Measurements from ENCODE around the gene ADH5. TPM values are rescaled to one million over a fixed set of nuclear protein-coding genes. Genes with fewer than 3 reads are reported as not detected.

ADH5 gene
- total and polyA plus RNA-seq, 10 of the 15 experiments (the other 5 are each of a cell fraction or from before 2014, with no cell fraction given), result 48.5 to 159 (median 95.3) TPM

DNA sequence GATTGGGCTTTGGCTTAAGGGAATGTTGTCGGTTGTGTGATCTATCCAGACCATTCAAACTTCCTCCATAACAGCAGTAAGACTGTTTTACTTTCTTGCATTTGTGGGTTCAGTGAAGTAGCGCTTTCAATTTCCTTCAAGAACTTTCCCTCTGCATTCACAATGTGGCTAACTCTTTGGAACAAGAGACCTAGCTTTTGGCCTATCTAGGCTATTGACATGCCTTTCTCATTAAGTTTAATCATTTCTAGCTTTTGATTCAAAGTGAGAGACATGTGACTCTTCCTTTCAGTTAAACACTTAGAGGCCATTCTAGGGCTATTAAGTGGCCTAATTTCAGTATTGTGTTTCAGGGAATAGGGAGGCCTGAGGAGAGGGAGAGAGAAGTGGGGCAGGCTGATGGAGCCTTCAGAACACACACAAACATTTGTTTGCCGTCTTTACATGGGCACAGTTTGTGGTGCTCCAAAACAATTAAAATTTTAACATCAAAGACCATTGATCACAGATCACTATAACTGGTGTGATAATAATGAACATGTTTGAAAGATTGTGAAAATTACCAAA lies 34.1 kb downstream of the ADH5 start:
- Histone ChIP-seq H3K79me2 (ENCODE audit: control insufficient read depth, insufficient read depth, low read length) (no peaks in the 10 kb centered on the region), H3K27ac (ENCODE audit: control insufficient read depth, insufficient read depth) (no peak overlapping the region), H2AFZ (ENCODE audit: control insufficient read depth, low read depth, low read length) (no peak overlapping the region), H3K4me2 (ENCODE audit: control insufficient read depth, insufficient read depth) (no peak overlapping the region), H3K36me3 (ENCODE audit: control insufficient read depth in 2 of 2, insufficient read depth in 2 of 2, low read length in 1 of 2) (peaks cover 5 to 15% of the 10 kb centered on the region in 2 experiments; a peak in 3 of 4 replicates), H3K4me3 (no peak overlapping the region), H3K9ac (ENCODE audit: control insufficient read depth, insufficient read depth, low read length) (no peak overlapping the region), H3K27me3 (replicated peaks in 1 of 2; ENCODE audit: control insufficient read depth in 2 of 2, insufficient read depth in 2 of 2, low read length in 1 of 2) (no peaks in the 10 kb centered on the region), H4K20me1 (ENCODE audit: control insufficient read depth, insufficient read depth) (no peaks in the 10 kb centered on the region), H3K4me1 (ENCODE audit: control insufficient read depth, insufficient read depth, low read length) (peaks cover 10% of the 10 kb centered on the region), H3K9me3 (replicated peaks; ENCODE audit: control insufficient read depth, insufficient read depth, low read length) (no peaks in the 10 kb centered on the region)
- ATAC-seq (peak; percentile 79), DNase-seq (ENCODE audit: low read depth, low spot score) (peak; percentile 26), FAIRE-seq (no peak)
- 15% methylated on average over 3 of the region's 3 CpGs for WGBS (ENCODE audit: insufficient coverage, insufficient replicate concordance, low lambda C conversion rate, missing lambda C conversion rate)
- RAD21 ChIA-PET (ENCODE audit: unreplicated experiment), result interaction anchor here (0.9 to 5.3 kb wide), 7 partner anchors 28 to 587 kb away, joined by 3 to 103 read pairs (median 5); partner anchors contain the start of gene METAP1
- no TSS peak for BruUV-seq (replicated peaks)
- CTCF ChIA-PET, result interaction anchor here (0.7 to 9.2 kb wide), 6 partner anchors 19 to 587 kb away, joined by 3 to 287 read pairs (median 5); partner anchors contain the start of gene METAP1
- in situ Hi-C loops (cut with MboI), result loop anchor here (5.0 to 10.0 kb wide), 2 partner anchors 57 to 910 kb away; partner anchors contain the start of genes METAP1 and STPG2
- POLR2A ChIA-PET, result interaction anchor here (1.1 kb wide), 1 partner anchor 59 kb away, joined by 4 read pairs; the partner anchor contains the start of gene METAP1
- intact Hi-C loops (cut with micrococcal nuclease; ENCODE audit: unreplicated experiment), result loop anchor here (10.0 kb wide), 1 partner anchor 400 kb away; the partner anchor contains the start of gene TSPAN5
- SMC1A ChIA-PET (ENCODE audit: uncharacterized antibody, unreplicated experiment), result interaction anchor here (0.6 to 8.3 kb wide), 9 partner anchors 22 to 748 kb away, joined by 3 to 166 read pairs (median 4); partner anchors contain the start of gene METAP1
- TF ChIP-seq JUNB (IDR thresholded peaks at IDR 0.05), result peak; percentile 83
- TF ChIP-seq, protein P1, sequence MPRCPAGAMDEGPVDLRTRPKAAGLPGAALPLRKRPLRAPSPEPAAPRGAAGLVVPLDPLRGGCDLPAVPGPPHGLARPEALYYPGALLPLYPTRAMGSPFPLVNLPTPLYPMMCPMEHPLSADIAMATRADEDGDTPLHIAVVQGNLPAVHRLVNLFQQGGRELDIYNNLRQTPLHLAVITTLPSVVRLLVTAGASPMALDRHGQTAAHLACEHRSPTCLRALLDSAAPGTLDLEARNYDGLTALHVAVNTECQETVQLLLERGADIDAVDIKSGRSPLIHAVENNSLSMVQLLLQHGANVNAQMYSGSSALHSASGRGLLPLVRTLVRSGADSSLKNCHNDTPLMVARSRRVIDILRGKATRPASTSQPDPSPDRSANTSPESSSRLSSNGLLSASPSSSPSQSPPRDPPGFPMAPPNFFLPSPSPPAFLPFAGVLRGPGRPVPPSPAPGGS (IDR thresholded peaks at IDR 0.05; ENCODE audit: borderline replicate concordance, insufficient read depth, low read depth, low read length, poor library complexity, severe bottlenecking), result no peak
- TF ChIP-seq, protein P2, sequence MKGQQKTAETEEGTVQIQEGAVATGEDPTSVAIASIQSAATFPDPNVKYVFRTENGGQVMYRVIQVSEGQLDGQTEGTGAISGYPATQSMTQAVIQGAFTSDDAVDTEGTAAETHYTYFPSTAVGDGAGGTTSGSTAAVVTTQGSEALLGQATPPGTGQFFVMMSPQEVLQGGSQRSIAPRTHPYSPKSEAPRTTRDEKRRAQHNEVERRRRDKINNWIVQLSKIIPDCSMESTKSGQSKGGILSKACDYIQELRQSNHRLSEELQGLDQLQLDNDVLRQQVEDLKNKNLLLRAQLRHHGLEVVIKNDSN (IDR thresholded peaks at IDR 0.05; ENCODE audit: borderline replicate concordance, extremely low read length, insufficient read depth, low read depth, low read length), result no peak
- TF ChIP-seq, protein P3, sequence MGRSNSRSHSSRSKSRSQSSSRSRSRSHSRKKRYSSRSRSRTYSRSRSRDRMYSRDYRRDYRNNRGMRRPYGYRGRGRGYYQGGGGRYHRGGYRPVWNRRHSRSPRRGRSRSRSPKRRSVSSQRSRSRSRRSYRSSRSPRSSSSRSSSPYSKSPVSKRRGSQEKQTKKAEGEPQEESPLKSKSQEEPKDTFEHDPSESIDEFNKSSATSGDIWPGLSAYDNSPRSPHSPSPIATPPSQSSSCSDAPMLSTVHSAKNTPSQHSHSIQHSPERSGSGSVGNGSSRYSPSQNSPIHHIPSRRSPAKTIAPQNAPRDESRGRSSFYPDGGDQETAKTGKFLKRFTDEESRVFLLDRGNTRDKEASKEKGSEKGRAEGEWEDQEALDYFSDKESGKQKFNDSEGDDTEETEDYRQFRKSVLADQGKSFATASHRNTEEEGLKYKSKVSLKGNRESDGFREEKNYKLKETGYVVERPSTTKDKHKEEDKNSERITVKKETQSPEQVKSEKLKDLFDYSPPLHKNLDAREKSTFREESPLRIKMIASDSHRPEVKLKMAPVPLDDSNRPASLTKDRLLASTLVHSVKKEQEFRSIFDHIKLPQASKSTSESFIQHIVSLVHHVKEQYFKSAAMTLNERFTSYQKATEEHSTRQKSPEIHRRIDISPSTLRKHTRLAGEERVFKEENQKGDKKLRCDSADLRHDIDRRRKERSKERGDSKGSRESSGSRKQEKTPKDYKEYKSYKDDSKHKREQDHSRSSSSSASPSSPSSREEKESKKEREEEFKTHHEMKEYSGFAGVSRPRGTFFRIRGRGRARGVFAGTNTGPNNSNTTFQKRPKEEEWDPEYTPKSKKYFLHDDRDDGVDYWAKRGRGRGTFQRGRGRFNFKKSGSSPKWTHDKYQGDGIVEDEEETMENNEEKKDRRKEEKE (IDR thresholded peaks at IDR 0.05), result no peak
- TF ChIP-seq, protein P4, sequence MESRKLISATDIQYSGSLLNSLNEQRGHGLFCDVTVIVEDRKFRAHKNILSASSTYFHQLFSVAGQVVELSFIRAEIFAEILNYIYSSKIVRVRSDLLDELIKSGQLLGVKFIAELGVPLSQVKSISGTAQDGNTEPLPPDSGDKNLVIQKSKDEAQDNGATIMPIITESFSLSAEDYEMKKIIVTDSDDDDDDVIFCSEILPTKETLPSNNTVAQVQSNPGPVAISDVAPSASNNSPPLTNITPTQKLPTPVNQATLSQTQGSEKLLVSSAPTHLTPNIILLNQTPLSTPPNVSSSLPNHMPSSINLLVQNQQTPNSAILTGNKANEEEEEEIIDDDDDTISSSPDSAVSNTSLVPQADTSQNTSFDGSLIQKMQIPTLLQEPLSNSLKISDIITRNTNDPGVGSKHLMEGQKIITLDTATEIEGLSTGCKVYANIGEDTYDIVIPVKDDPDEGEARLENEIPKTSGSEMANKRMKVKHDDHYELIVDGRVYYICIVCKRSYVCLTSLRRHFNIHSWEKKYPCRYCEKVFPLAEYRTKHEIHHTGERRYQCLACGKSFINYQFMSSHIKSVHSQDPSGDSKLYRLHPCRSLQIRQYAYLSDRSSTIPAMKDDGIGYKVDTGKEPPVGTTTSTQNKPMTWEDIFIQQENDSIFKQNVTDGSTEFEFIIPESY (IDR thresholded peaks at IDR 0.05), result no peak
- peak; percentile 34 to 46; a peak in 2 of 4 replicates for TF ChIP-seq BHLHE40 (IDR thresholded peaks at IDR 0.05; ENCODE audit: borderline replicate concordance in 1 of 2, low read depth in 2 of 2, low read length in 1 of 2)
- TF ChIP-seq, protein P5, sequence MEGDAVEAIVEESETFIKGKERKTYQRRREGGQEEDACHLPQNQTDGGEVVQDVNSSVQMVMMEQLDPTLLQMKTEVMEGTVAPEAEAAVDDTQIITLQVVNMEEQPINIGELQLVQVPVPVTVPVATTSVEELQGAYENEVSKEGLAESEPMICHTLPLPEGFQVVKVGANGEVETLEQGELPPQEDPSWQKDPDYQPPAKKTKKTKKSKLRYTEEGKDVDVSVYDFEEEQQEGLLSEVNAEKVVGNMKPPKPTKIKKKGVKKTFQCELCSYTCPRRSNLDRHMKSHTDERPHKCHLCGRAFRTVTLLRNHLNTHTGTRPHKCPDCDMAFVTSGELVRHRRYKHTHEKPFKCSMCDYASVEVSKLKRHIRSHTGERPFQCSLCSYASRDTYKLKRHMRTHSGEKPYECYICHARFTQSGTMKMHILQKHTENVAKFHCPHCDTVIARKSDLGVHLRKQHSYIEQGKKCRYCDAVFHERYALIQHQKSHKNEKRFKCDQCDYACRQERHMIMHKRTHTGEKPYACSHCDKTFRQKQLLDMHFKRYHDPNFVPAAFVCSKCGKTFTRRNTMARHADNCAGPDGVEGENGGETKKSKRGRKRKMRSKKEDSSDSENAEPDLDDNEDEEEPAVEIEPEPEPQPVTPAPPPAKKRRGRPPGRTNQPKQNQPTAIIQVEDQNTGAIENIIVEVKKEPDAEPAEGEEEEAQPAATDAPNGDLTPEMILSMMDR (IDR thresholded peaks at IDR 0.05 in 2 of 3, conservative IDR thresholded peaks at IDR 0.05 in 1 of 3; ENCODE audit: control insufficient read depth in 2 of 3, extremely low read depth in 1 of 3, insufficient read depth in 1 of 3, low read depth in 3 of 3, low read length in 3 of 3), result no peak
- TF ChIP-seq BRCA1 (IDR thresholded peaks at IDR 0.05; ENCODE audit: low read depth, low read length), result no peak
- peak; percentile 51; the same call in 1 of the 2 replicates for TF ChIP-seq RAD51 (IDR thresholded peaks at IDR 0.05)
- no peak for TF ChIP-seq PAX5 (IDR thresholded peaks at IDR 0.05; ENCODE audit: borderline replicate concordance, low read depth, low read length)

Data from GM12878 (cell line).